Fibroblast of lung (primary cell): Measurements from ENCODE around the gene P2RX6.

Experiments
- EZH2 ChIP-seq: IDR thresholded peaks from 2 replicates; pipeline ENCODE4 v1.5.1; 2012; ENCODE audit warnings: low read length, control low read depth, mild to moderate bottlenecking; ENCODE audit errors: missing control alignments
- TF ChIP-seq, protein P1 (sequence below), 2 donors: IDR thresholded peaks in 1 of 2; conservative IDR thresholded peaks in 1 of 2; 1 replicate in 1 of 2; 2 replicates in 1 of 2; pipeline ENCODE4 v1.5.1; 2011 to 2012; ENCODE audit warnings: low read length in 2 of 2, control low read depth in 1 of 2, inconsistent platforms in 1 of 2, low read depth in 1 of 2, mild to moderate bottlenecking in 1 of 2

- TF ChIP-seq, protein P1, sequence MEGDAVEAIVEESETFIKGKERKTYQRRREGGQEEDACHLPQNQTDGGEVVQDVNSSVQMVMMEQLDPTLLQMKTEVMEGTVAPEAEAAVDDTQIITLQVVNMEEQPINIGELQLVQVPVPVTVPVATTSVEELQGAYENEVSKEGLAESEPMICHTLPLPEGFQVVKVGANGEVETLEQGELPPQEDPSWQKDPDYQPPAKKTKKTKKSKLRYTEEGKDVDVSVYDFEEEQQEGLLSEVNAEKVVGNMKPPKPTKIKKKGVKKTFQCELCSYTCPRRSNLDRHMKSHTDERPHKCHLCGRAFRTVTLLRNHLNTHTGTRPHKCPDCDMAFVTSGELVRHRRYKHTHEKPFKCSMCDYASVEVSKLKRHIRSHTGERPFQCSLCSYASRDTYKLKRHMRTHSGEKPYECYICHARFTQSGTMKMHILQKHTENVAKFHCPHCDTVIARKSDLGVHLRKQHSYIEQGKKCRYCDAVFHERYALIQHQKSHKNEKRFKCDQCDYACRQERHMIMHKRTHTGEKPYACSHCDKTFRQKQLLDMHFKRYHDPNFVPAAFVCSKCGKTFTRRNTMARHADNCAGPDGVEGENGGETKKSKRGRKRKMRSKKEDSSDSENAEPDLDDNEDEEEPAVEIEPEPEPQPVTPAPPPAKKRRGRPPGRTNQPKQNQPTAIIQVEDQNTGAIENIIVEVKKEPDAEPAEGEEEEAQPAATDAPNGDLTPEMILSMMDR (conservative IDR thresholded peaks at IDR 0.05 in 1 of 2, IDR thresholded peaks at IDR 0.05 in 1 of 2; ENCODE audit: low read depth in 1 of 2, low read length in 2 of 2), result no peak
- TF ChIP-seq EZH2, result no peak
These were observed 571 bp downstream of the P2RX6 start for GRCh38 chr22:21015466-21016006.
